Activated naive CD4-positive, alpha-beta T cell (primary cell): ENCODE measurements around the gene MIEN1.
"Not testable (repeated sequence)": the region's sequence is repeated elsewhere in the genome, so short reads cannot be mapped to it uniquely, and the experiment has no call there.

Experiments
- DNase-seq, 4 experiments: peaks; one replicate each; lab custom pipeline; 2025; lab: John Stamatoyannopoulos, UW

Gene MIEN1

GRCh38 chr17:39730095-39730921 lies at the start of gene MIEN1:
MIEN1 (minus strand) TSS chr17:39730532; CDS start chr17:39730495, 37 bp downstream.
- DNase-seq = peak; percentile 93 to 97 (median 94)

- no peak for DNase-seq
These were observed 47.4 kb upstream of the MIEN1 start for GRCh38 chr17:39777534-39778365.

GRCh38 chr17:39776252-39776651 lies 45.9 kb upstream of the MIEN1 start:
- DNase-seq = no peak

- DNase-seq = no peak
These were observed 44.7 kb upstream of the MIEN1 start for GRCh38 chr17:39775031-39775430.

- no peak for DNase-seq
These were observed 43.7 kb upstream of the MIEN1 start for GRCh38 chr17:39774047-39774446.

- no peak for DNase-seq
These were observed 42.9 kb upstream of the MIEN1 start for GRCh38 chr17:39772987-39773934.

- no peak for DNase-seq
These were observed 42.1 kb upstream of the MIEN1 start for GRCh38 chr17:39772415-39772814.

GRCh38 chr17:39769974-39770587 lies 39.7 kb upstream of the MIEN1 start:
- peak in 1 of 4 experiments; percentile 37 for DNase-seq

- no peak for DNase-seq
These were observed 36.8 kb upstream of the MIEN1 start for GRCh38 chr17:39767147-39767546.

- no peak for DNase-seq
These were observed 35.4 kb upstream of the MIEN1 start for GRCh38 chr17:39765766-39766165.

GRCh38 chr17:39765175-39765574 lies 34.8 kb upstream of the MIEN1 start:
- DNase-seq = no peak

- DNase-seq = not testable (repeated sequence)
These were observed 33.8 kb upstream of the MIEN1 start for GRCh38 chr17:39764171-39764570.

- DNase-seq = no peak
These were observed 32.9 kb upstream of the MIEN1 start for GRCh38 chr17:39763051-39763820.

GRCh38 chr17:39761861-39762496 lies 31.6 kb upstream of the MIEN1 start:
- DNase-seq = no peak

GRCh38 chr17:39759204-39759603 lies 28.9 kb upstream of the MIEN1 start:
- DNase-seq = no peak

- DNase-seq = no peak
These were observed 27.9 kb upstream of the MIEN1 start for GRCh38 chr17:39757931-39758873.

GRCh38 chr17:39757176-39757662 lies 26.9 kb upstream of the MIEN1 start:
- no peak for DNase-seq

- no peak for DNase-seq
These were observed 26.2 kb upstream of the MIEN1 start for GRCh38 chr17:39756380-39757079.
